Measurements from ENCODE around the gene RAMP1.
"Not testable (repeated sequence)": the region's sequence is repeated elsewhere in the genome, so short reads cannot be mapped to it uniquely, and the experiment has no call there.

Gene RAMP1

GRCh38 chr2:237859533-237860272, at the start of gene RAMP1:
Gene RAMP1 (plus strand): TSS chr2:237859623. CDS start chr2:237859676, 53 bp downstream.
- DNase-seq: peak in 1 of 2 donors; percentile 27

DNA sequence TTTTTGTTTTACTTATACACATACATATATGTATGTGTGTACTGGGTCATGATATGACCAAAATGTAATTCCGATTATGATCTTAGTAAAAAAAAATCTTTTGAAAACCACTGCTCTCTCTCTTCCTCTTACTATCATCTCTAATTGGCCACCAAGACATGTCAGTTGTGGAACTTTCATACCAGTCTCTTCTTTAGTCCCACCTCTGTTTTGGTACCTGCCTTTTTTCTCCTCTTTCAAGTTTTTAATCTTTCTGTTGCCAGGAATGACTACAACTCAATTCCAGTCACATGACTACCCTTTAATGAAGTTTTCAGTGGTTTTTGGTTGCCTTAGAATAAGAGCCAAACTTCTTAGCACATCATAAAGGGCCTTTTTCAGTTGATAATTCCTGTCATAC, 43.8 kb upstream of the RAMP1 start:
- DNase-seq: no peak

DNA sequence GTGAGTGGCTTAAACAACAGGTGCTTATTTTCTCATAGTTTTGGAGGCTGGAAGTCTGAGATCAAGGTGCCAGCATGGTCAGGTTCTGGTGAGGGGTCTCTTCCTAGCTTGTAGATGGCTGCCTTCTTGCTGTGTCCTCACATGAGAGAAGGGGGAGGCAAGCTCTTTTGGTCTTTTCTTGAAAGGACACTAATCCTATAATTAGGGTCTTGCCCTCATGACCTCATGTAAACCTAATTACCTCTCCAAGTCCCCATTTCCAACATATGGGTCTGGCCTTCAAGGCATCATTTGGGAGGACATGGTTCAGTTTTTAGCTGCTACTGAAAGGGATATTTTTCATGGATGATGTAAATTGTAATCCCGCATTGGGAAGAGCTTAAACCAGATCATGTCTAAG, 42.9 kb upstream of the RAMP1 start:
- no peak for DNase-seq

- no peak for DNase-seq
These were observed 41.4 kb upstream of the RAMP1 start for GRCh38 chr2:237818066-237818473.

GRCh38 chr2:237819231-237819630, 40.2 kb upstream of the RAMP1 start:
- DNase-seq: no peak

GRCh38 chr2:237820421-237820820, 39.0 kb upstream of the RAMP1 start:
- no peak for DNase-seq

DNA sequence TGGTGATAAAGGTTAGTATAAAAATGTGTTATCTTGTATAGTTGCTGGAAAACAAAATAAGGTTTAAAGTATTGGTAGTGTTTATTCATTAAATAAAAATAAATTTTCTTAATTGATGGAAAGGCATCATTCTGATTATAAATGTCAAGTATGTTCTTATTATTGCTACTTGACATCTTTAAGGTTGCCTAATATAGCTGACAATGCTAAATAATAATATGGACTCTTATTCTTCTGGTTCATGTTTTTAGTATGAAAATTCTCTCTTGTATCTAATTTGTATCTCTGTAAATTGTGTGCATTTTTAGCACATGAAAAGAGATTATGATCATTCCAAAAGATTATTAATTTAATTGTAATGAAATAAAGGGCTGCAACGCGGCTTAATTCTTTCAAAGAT, 35.9 kb upstream of the RAMP1 start:
- DNase-seq: no peak

- DNase-seq: no peak
These were observed 35.3 kb upstream of the RAMP1 start for GRCh38 chr2:237824085-237824484.

DNA sequence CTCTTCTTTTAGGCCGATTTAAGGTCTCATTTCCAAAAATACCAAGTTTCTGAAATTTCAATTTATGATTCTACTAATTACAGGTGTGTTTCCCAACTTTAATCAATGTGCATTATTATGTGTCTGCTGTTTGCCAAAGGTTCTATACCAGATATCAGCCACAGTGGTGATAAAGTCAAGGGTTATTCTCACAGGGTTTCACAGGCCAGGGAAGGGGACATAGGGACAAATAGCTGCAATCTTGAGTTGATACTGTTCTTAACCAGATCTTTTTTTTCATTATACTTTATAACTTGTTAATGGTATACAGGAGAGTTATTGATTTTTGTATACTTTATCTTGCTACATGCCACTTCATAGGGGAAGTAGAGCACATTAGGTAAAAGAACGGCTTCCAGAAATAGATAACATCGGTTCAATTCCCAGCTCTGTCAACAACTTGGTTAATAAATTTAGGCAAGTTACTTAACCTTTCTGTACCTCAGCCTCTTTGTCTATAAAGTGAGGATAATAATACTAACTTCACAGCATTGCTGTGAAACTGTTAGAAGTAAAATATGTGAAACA, 31.9 kb upstream of the RAMP1 start:
- no peak for DNase-seq

DNA sequence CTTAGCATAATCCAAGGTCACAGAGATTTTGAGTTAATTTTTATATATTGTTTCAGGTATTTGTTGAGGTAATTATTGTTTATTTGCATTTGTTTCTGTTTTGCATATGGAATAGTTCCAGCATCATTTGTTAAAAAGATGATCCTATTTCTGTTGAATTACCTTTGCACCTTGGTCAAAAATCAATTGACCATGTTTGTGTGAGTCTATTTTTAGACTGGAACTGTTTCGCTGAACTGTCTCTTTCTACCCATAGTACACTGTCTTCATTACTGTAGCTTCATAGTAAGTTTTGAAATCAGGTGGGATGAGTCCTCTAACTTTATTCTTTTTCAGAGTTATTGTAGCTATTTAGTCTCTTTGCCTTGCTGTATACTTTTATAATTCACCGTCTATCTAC, 28.9 kb upstream of the RAMP1 start:
- DNase-seq: no peak

DNA sequence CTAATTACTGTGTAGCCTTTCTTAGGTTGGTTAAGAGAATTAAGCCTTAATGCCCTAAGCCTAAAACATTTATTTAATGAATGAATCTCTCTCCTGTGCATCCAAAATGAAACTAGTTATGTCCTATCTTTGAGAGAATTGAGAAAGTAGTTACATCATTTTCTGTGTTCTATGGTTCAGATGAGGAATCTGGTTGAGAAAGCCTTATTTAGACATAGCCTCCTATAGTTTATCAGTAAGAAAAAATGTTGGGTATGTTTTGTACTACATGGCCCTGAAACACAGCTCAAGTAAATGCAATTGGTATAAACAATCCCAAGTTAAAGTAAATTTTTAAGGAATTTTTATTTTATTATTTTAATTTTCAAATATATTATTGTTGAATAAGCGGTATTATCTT, 25.9 kb upstream of the RAMP1 start:
- DNase-seq: no peak

- no peak for DNase-seq
These were observed 24.1 kb upstream of the RAMP1 start for GRCh38 chr2:237835372-237835771.

GRCh38 chr2:237841051-237841450, 18.4 kb upstream of the RAMP1 start:
- DNase-seq: no peak

- not testable (repeated sequence) for DNase-seq
These were observed 10.5 kb upstream of the RAMP1 start for GRCh38 chr2:237848940-237849339.

GRCh38 chr2:237854295-237854694, 5.1 kb upstream of the RAMP1 start:
- no peak for DNase-seq

DNA sequence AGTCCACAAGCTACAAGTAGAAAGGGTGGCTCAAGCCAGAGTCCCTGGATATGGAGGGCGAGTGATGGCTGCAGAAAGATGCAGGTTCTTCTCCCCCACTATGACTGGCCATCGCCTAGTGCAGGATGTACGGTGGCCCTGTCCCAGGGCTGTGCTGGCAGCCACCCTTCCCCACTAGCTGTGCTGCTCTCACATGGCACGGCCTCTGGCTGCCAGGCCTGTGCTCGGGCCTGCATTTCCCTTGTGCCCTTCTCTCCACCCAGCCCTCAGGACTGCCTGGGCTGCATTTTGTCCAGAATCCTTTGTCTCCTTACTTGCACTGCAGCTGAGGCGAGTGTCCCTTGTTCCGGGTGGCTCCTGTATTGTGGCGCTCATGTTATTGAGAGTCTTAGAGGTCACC, 1.6 kb upstream of the RAMP1 start:
- no peak for DNase-seq

DNA sequence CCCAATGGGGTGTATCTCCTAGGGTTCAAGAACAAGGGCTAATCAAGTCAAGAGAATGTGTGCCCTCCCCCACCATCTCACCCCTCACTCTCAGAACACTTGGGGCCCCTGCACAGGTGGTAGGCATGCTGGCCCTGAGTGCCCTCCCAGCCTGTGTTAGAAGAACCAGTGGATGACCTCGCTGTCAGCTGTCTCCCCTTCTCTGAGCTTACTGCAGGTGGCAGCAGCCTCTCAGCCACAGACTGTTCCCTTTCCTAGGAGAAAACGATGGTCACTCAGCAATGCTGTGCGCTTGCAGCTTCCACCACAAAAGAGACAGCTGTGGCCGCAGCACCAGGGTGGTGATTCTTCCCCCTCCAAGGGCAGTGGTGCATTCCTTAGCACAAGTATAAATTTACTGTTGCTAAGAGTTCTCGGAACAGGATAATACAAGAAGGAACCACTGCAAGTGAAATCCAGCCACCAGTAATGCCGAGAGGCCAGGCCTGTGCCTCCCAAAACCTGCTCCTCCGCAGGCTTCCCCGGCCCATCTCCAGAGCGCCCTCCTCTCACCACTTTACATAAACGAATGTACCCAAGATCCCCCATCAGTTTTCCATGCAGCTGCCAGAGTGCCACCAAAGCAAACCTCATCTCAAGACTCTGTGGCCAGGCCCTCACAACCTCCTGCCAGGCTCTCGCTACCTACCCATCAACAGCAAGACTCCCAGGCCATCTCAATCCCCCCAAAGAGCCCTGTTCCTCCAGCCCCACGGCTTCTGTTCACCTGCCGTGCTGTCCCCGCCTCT, 935 bp upstream of the RAMP1 start:
- DNase-seq: peak; percentile 40 to 48

DNA sequence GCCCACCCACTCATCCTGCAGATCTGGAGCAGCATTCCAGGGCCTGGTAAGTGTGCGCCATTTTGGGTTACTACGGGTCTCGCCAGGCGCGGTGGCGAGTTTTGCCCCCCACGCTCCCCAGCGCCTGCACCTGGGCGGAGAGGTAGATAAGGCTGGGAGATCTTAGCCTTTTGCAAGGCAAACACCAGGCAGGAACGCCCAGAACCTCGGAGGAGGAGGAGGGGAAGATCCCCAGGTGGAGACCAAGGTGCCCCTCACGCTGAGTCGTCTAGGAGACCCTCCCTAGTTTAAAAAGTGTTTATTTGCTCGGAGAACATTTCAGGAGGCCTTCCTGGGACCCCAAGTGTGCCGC, 365 bp upstream of the RAMP1 start:
- DNase-seq: no peak

DNA sequence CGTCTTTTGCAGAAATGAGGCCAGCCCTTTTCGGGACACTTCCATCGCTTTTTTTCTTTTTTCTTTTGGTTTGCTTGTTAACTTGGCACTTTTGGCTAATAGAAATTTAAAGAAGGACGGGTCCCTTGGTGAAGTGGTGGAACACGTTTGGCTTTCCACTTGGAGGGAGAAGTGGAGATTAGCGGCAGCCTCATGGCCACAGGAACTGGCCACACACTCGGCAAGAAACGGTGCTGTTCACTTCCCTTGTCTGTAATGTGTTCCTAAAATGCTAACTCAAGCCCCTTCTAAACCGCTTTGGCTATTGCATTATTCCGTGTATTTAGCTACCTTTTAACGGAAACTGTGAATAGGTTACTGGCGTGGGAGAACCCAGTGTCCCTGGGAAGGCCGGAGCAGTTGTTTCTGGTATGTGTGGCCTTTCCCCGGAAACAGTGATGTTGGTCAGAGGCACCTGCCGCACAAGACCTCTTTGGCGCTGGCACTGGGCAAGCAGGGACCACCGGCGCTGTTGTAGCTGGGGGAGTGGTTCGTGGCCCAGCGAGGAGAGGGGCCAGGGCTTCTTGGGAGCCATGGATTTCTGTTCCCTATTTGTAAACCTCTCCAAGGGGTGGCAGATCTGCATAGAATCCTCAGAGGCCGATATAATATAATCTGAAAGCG, 981 bp downstream of the RAMP1 start:
- DNase-seq: no peak

DNA sequence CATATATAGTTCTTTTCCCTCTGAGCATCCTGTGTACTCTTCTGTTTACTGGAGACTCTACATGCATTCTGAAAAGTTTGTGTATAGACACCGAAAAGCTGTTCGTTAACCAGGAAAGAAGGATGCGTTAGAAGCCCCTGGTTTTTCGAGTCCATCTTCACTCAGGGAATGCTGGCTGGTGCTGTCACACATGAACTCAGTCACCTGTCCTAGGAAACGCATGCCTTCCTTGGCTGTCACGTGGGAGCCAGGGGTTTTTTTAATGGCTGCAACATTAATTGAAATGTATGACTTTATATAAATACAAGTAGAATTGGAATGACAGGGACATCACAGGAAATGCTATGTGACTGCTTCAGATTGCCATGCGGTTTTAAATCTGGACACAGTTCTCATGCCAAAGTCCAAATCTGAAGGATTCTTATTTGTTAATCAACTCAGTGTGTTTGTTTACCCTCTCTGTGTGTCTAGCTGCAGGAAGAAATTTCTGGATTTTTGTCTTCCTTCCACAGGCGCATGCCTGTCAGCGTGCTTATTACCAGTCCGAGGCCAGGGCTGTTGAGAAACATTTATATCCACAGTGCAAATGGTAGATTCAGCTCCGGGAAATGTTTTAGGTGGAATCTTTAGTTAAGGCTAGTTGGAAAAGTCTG, 2.6 kb downstream of the RAMP1 start:
- DNase-seq: no peak

DNA sequence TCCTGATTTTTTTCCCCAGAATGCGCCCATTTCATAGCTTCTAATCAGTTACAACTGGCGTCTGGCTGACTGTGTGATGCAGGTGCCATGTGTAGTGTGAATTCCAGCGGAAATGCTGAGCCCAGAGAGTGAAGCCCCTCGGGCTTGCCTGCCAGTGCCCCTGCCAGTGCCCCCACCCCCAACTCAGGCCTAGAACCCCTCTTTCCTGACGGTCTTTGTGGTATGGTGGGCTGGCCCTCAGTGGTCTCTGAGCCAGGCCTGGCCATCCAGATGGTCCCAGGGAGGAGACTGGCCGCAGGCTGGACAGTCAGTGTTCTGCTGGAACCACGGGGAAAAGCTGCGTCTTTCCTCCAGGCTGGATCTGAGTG, 3.1 kb downstream of the RAMP1 start:
- no peak for DNase-seq

- no peak for DNase-seq
These were observed 3.7 kb downstream of the RAMP1 start for GRCh38 chr2:237863102-237863511.
